ENCODE results near the gene OSBPL7. TPM values are rescaled to one million over a fixed set of nuclear protein-coding genes. Genes with fewer than 3 reads are reported as not detected.

Gene OSBPL7
- 12.2 to 17.8 TPM (median 15.8 TPM) in 5 replicates for total RNA-seq (2022; extraction: Qiagen RNA extraction)

GRCh38 chr17:47821424-47822391 lies at the start of gene OSBPL7:
Gene OSBPL7 (minus strand): TSS chr17:47821794. CDS start chr17:47820278, 1,516 bp downstream.

GRCh38 chr17:47850692-47851573 lies 29.3 kb upstream of the OSBPL7 start, which contains the start of gene SP6:
Gene SP6 (minus strand): TSS chr17:47851163. CDS start chr17:47848429, 2,734 bp downstream.

GRCh38 chr17:47840742-47841487 lies 19.3 kb upstream of the OSBPL7 start, which contains the start of gene SCRN2:
Gene SCRN2 (minus strand): TSS chr17:47841273. CDS start chr17:47840843, 430 bp downstream.

GRCh38 chr17:47831003-47831933 lies 9.7 kb upstream of the OSBPL7 start, which contains the start of the genes LRRC46 and MRPL10:
Gene LRRC46 (plus strand): TSS chr17:47831670. CDS start chr17:47831990, 320 bp downstream.
Gene MRPL10 (minus strand): TSS chr17:47831541. CDS start chr17:47831511, 30 bp downstream.

Other genes with a start within 250 kb of the OSBPL7 start
- gene KPNB1, start 171.9 kb downstream of the OSBPL7 start, total RNA-seq (2022; extraction: Qiagen RNA extraction), result 274 to 432 TPM (median 299 TPM) in 5 replicates
- gene TBKBP1, start 127.6 kb downstream of the OSBPL7 start, total RNA-seq (2022; extraction: Qiagen RNA extraction), result 3.9 to 5.8 TPM (median 4.8 TPM) in 5 replicates
- 0.18 to 0.25 TPM (median 0.23 TPM) in 5 replicates for gene TBX21, start 88.6 kb downstream of the OSBPL7 start, total RNA-seq (2022; extraction: Qiagen RNA extraction)
- gene MRPL10, start 9.7 kb upstream of the OSBPL7 start, total RNA-seq (2022; extraction: Qiagen RNA extraction), result 90.4 to 118 TPM (median 92.1 TPM) in 5 replicates
- gene LRRC46, start 9.9 kb upstream of the OSBPL7 start, total RNA-seq (2022; extraction: Qiagen RNA extraction), result 2.7 to 3.7 TPM (median 3.2 TPM) in 5 replicates
- 31.9 to 40.2 TPM (median 38.2 TPM) in 5 replicates for gene SCRN2, start 19.5 kb upstream of the OSBPL7 start, total RNA-seq (2022; extraction: Qiagen RNA extraction)
- 7.6 to 7.8 TPM (median 7.7 TPM) in 5 replicates for gene SP6, start 29.4 kb upstream of the OSBPL7 start, total RNA-seq (2022; extraction: Qiagen RNA extraction)
- 17.8 to 19.3 TPM (median 18.3 TPM) in 5 replicates for gene SP2, start 74.4 kb upstream of the OSBPL7 start, total RNA-seq (2022; extraction: Qiagen RNA extraction)
- gene PNPO, start 119.8 kb upstream of the OSBPL7 start, total RNA-seq (2022; extraction: Qiagen RNA extraction), result 24.0 to 27.5 TPM (median 24.5 TPM) in 5 replicates
- gene PRR15L, start 136.1 kb upstream of the OSBPL7 start, total RNA-seq (2022; extraction: Qiagen RNA extraction), result 3.1 to 3.9 TPM (median 3.5 TPM) in 5 replicates
- gene CDK5RAP3, start 149.3 kb upstream of the OSBPL7 start, total RNA-seq (2022; extraction: Qiagen RNA extraction), result 99.9 to 126 TPM (median 107 TPM) in 5 replicates
- gene COPZ2, start 216.0 kb upstream of the OSBPL7 start, total RNA-seq (2022; extraction: Qiagen RNA extraction), result 12.0 to 20.8 TPM (median 16.8 TPM) in 5 replicates
- 114 to 133 TPM (median 123 TPM) in 5 replicates for gene NFE2L1, start 226.6 kb upstream of the OSBPL7 start, total RNA-seq (2022; extraction: Qiagen RNA extraction)

Measured in A549 treated with AZD2906 at 1 μM for 4 hours (cell line).